Measurements from ENCODE around the gene KIFBP.

DNA sequence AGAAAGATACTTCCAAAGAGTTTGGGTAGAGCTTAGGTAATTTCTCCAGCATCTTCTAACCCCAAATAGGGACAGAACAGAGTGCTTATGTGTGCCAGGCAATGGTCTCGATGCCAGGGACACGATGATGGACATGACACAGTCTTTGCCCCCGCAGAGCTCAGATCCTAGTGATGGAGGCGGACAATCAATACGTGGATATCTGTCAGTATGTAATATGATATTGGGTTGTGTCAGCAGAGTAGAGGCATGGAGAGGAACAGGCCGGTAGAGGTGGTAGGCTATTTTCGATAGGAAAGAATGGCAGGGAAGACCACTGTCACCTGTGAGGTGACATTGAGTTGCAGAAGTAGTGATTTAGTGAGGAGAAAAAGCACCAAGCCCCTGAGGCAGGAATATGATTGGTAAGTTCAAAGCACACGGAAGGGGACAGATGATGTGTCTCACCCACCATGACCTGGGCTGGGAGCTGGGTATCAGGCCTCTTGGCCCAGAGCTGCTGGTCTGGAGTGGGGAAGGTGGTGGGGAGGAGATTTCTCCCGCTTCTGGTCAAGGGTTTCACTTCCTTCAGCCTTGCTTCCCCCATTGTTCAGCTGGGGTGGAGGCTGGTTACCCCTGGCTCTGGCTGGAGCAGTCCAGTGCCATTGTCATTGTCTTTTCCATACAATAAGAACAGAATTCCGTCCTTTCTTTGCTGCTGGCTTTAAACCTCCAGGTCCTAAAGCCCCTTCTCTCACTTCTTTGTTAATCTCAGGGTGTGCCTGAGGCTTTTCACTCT is 63.3 kb downstream of the KIFBP start:
- TF ChIP-seq CTCF (IDR thresholded peaks at IDR 0.05; ENCODE audit: extremely low read depth in 1 of 2, insufficient read depth in 1 of 2, low read depth in 1 of 2, low read length in 2 of 2) (no peak), POLR2A (IDR thresholded peaks at IDR 0.05; ENCODE audit: low read depth, low read length) (no peak), POLR2AphosphoS5 (IDR thresholded peaks at IDR 0.05; ENCODE audit: insufficient read depth, low read depth, low read length) (no peak), JUN (IDR thresholded peaks at IDR 0.05; ENCODE audit: borderline replicate concordance, insufficient read depth, insufficient read length, low read depth) (no peak), EZH2 (IDR thresholded peaks at IDR 0.05; ENCODE audit: borderline replicate concordance, low read depth, low read length, severe bottlenecking) (no peak)

Measured in endothelial cell of umbilical vein (primary cell).